BE2C (cell line): ENCODE results near the gene BRPF3.

Experiments used
- DNase-seq: peaks from one replicate; pipeline ENCODE4 v3.0.0-alpha.2; 2020
- H3K27me3 ChIP-seq: fragments of 250-450 bp; sonication (Bioruptor Pico); 2 replicates; pipeline ENCODE4 v1.5.1; 2020; ENCODE audit warnings: mild to moderate bottlenecking
- H3K36me3 ChIP-seq: fragments of 250-450 bp; sonication (Bioruptor Pico); 2 replicates; pipeline ENCODE4 v1.5.1; 2020; ENCODE audit warnings: mild to moderate bottlenecking
- H3K4me1 ChIP-seq: fragments of 250-450 bp; sonication (Bioruptor Pico); 2 replicates; pipeline ENCODE4 v1.5.1; 2020
- H3K4me3 ChIP-seq: 2 replicates; pipeline ENCODE4 v1.5.1; 2011; ENCODE audit warnings: low read depth, low read length
- H3K9me3 ChIP-seq: fragments of 250-450 bp; sonication (Bioruptor Pico); 2 replicates; pipeline ENCODE4 v1.5.1; 2020
- TF ChIP-seq, protein P1 (sequence below): IDR thresholded peaks from 2 replicates; pipeline ENCODE4 v1.5.1; 2012; ENCODE audit warnings: mild to moderate bottlenecking, low read depth, low read length

BRPF3 gene

GRCh38 chr6:36269834-36270705 lies 73.5 kb downstream of the BRPF3 start, which contains the start of gene PNPLA1:
PNPLA1 (plus strand) TSS chr6:36270060; CDS start chr6:36270460, 400 bp downstream.
- TF ChIP-seq, protein P1, sequence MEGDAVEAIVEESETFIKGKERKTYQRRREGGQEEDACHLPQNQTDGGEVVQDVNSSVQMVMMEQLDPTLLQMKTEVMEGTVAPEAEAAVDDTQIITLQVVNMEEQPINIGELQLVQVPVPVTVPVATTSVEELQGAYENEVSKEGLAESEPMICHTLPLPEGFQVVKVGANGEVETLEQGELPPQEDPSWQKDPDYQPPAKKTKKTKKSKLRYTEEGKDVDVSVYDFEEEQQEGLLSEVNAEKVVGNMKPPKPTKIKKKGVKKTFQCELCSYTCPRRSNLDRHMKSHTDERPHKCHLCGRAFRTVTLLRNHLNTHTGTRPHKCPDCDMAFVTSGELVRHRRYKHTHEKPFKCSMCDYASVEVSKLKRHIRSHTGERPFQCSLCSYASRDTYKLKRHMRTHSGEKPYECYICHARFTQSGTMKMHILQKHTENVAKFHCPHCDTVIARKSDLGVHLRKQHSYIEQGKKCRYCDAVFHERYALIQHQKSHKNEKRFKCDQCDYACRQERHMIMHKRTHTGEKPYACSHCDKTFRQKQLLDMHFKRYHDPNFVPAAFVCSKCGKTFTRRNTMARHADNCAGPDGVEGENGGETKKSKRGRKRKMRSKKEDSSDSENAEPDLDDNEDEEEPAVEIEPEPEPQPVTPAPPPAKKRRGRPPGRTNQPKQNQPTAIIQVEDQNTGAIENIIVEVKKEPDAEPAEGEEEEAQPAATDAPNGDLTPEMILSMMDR = no peak
- H3K9me3 ChIP-seq = no peaks in the 10 kb centered on the region
- no peaks in the 10 kb centered on the region for H3K27me3 ChIP-seq
- no peaks in the 10 kb centered on the region for H3K36me3 ChIP-seq
- H3K4me3 ChIP-seq = no peak within 1 kb of the TSS
- DNase-seq = no peak
- H3K4me1 ChIP-seq = no peaks in the 10 kb centered on the region; the same call in 1 of the 2 replicates

- H3K4me1 ChIP-seq = no peaks in the 10 kb centered on the region
- no peaks in the 10 kb centered on the region for H3K27me3 ChIP-seq
- TF ChIP-seq, protein P1 = no peak
- H3K4me3 ChIP-seq = no peak overlapping the region
- DNase-seq = no peak
- no peaks in the 10 kb centered on the region for H3K36me3 ChIP-seq
- H3K9me3 ChIP-seq = no peaks in the 10 kb centered on the region
Observed at GRCh38 chr6:36272234-36272633, 75.7 kb downstream of the BRPF3 start.

DNA sequence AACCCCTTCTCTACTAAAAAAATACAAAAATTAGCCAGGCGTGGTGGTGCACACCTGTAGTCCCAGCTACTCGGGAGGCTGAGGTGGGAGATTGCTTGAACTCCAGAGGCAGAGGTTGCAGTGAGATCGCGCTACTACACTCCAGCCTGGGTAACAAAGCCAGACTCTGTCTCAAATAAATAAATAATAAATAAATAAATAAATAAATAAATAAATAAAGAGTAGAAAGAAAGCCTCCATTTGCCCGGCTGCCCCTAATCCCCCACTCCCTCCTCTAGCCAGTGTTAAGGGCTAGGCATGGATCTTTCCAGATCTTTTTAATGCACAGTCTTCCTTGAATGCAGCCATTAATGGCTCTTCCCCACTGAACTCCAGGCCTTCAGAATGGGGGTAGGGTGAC lies 76.5 kb downstream of the BRPF3 start:
- Histone ChIP-seq H3K4me1 (no peaks in the 10 kb centered on the region), H3K9me3 (no peaks in the 10 kb centered on the region), H3K36me3 (no peaks in the 10 kb centered on the region), H3K4me3 (no peak overlapping the region), H3K27me3 (no peaks in the 10 kb centered on the region)
- TF ChIP-seq, protein P1 = no peak
- no peak for DNase-seq

GRCh38 chr6:36273802-36274514 lies 77.4 kb downstream of the BRPF3 start:
- no peaks in the 10 kb centered on the region for H3K4me1 ChIP-seq

GRCh38 chr6:36276581-36277536 lies 80.3 kb downstream of the BRPF3 start:
- Histone ChIP-seq H3K36me3 (no peaks in the 10 kb centered on the region), H3K9me3 (no peaks in the 10 kb centered on the region), H3K27me3 (no peaks in the 10 kb centered on the region), H3K4me1 (no peaks in the 10 kb centered on the region), H3K4me3 (no peak overlapping the region)
- no peak for DNase-seq
- TF ChIP-seq, protein P1 = no peak

More at GRCh38 chr6:36273802-36274514, 77.4 kb downstream of the BRPF3 start:
- Histone ChIP-seq H3K27me3 (no peaks in the 10 kb centered on the region), H3K4me3 (no peak overlapping the region), H3K9me3 (no peaks in the 10 kb centered on the region), H3K36me3 (no peaks in the 10 kb centered on the region)
- TF ChIP-seq, protein P1 = no peak
- no peak for DNase-seq
